Astrocyte of the cerebellum (primary cell): ENCODE results near the gene PBX3.

Experiments used
- DNase-seq: peaks from one replicate; pipeline ENCODE4 v3.0.0-alpha.2; 2011; ENCODE audit warnings: low read depth
- H3K4me3 ChIP-seq: 2 replicates; pipeline ENCODE4 v1.5.1; 2011; ENCODE audit warnings: mild to moderate bottlenecking, low read depth, low read length, moderate library complexity
- in situ Hi-C: cut with HindIII; loops from 2 replicates; pipeline ENCODE4 v1.10.0; 2017; ENCODE audit warnings: low sequenced_read_pairs
- TF ChIP-seq, protein P1 (sequence below): IDR thresholded peaks from 2 replicates; pipeline ENCODE4 v1.5.1; 2012; ENCODE audit warnings: low read length, low read depth, moderate library complexity, mild to moderate bottlenecking; ENCODE audit errors: missing control alignments

PBX3 gene

GRCh38 chr9:125961072-125961471, 213.9 kb downstream of the PBX3 start:
- DNase-seq, result peak; percentile 77
- in situ Hi-C loops, result no loop called here
- TF ChIP-seq, protein P1, sequence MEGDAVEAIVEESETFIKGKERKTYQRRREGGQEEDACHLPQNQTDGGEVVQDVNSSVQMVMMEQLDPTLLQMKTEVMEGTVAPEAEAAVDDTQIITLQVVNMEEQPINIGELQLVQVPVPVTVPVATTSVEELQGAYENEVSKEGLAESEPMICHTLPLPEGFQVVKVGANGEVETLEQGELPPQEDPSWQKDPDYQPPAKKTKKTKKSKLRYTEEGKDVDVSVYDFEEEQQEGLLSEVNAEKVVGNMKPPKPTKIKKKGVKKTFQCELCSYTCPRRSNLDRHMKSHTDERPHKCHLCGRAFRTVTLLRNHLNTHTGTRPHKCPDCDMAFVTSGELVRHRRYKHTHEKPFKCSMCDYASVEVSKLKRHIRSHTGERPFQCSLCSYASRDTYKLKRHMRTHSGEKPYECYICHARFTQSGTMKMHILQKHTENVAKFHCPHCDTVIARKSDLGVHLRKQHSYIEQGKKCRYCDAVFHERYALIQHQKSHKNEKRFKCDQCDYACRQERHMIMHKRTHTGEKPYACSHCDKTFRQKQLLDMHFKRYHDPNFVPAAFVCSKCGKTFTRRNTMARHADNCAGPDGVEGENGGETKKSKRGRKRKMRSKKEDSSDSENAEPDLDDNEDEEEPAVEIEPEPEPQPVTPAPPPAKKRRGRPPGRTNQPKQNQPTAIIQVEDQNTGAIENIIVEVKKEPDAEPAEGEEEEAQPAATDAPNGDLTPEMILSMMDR, result no peak
- H3K4me3 ChIP-seq, result no peak overlapping the region

DNA sequence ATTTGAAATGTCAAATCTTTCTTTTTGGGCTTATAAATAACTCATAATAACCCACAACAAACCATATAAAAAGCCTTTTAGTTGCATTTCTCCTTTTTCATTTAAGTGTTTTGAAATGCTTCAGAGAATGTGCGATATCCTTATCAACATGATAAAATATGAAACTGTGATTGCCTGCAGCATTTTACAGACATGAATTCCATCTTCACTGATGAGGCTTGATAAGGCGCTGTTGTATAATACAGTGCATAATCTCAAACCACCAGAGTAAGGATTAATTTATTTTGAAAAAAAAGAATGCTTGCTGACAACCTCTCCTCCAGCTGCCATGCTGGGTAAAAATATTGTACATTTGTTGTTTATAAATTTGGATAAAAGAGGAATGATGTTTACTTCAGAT, 216.8 kb downstream of the PBX3 start:
- in situ Hi-C loops, result no loop called here
- TF ChIP-seq, protein P1, result no peak
- no peak overlapping the region for H3K4me3 ChIP-seq
- DNase-seq, result no peak

DNA sequence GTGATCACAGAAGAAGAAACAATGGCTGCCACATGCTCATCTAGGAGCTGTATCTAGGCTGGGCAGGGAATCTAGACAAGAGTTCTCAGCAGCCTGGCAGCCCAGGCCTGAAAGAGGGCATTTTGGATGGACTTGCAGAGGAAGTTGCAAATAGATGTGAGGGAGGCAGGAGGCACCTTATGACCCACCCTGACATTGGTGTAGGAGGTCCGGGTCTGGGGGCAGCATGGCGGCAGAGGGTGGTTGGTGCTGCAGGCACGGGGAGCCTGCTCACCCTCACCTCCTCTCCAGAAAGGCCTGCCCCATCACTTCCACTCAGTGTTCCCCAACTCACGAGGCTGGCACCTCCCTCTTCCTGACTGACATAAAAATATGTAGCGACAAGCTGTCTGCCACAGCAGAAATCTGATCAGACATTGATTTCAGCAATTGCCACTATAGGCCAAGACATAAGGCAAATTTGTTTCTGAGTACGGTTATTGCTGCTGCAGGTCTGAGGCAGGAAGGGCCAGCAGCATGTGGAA, 217.6 kb downstream of the PBX3 start:
- in situ Hi-C loops, result no loop called here
- no peak for DNase-seq
- H3K4me3 ChIP-seq, result no peak overlapping the region
- TF ChIP-seq, protein P1, result no peak

DNA sequence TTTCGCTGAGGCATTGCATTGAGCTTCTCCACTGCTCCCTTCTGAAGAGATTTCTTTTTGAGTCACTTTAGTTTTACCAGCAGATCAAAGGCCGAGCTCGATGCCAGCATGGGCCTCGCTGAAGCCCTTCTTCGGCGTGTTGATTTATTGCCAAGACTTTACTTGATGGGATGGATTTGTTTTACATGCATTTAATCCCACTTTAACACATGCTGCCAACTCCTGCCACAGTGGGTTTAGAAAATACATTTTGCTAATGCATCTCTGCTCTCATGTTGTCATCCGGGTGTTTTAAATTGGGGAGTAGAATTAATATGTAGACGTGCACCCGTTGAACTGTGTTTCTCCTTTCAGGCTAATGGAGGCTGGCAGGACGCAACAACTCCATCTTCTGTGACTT, 218.3 kb downstream of the PBX3 start:
- DNase-seq, result no peak
- in situ Hi-C loops, result no loop called here
- H3K4me3 ChIP-seq, result no peak overlapping the region
- TF ChIP-seq, protein P1, result no peak

DNA sequence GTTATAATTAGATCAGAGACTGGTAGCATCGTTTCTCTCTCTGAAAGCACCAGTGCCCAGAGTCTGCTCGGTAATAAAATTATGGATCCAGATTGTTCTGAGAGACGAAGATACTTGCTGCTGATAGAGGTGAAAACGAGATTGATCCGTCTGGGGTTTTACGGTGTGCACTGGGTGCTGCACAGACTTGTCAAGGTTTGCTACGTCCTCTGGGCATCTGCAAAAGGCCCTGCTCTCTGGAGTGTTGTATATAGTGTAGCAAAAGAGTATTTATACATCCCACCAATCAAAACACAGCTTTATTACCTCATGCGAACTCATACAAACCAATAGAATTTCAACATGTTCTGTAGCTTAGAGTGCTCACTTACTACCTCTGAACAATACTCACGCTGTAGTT, 219.3 kb downstream of the PBX3 start:
- TF ChIP-seq, protein P1, result no peak
- no peak overlapping the region for H3K4me3 ChIP-seq
- in situ Hi-C loops, result no loop called here
- no peak for DNase-seq

- DNase-seq, result no peak
- TF ChIP-seq, protein P1, result no peak
- H3K4me3 ChIP-seq, result no peak overlapping the region
- in situ Hi-C loops, result no loop called here
Observed at GRCh38 chr9:125966959-125967711, 220.0 kb downstream of the PBX3 start.
